ENCODE measurements around the gene THSD4.
A peak's percentile ranks its signal among the peaks of the same experiment; 100 is the strongest.
"Not testable (repeated sequence)": the region's sequence is repeated elsewhere in the genome, so short reads cannot be mapped to it uniquely, and the experiment has no call there.

The THSD4 gene

DNA sequence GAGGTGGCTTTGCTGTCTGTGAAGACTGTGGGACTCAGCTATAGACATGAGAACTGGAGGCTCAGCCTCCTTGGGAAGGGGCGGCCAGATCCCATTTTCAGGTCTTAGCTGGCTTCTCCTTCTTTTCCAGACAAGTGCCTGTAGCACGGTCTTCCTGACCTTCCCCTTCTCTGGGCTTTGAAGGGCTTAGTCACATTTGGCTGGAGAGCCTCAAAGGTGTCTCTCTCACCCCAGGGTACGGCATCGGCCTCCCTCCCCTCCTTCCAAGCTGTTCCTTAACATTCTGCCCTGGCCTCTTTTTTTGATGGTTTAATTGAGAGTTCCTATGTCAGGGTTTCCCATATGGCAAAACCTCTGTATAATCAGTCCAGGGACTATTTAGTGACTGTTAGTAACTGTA lies 242.7 kb downstream of the THSD4 start:
- no peak for DNase-seq

DNA sequence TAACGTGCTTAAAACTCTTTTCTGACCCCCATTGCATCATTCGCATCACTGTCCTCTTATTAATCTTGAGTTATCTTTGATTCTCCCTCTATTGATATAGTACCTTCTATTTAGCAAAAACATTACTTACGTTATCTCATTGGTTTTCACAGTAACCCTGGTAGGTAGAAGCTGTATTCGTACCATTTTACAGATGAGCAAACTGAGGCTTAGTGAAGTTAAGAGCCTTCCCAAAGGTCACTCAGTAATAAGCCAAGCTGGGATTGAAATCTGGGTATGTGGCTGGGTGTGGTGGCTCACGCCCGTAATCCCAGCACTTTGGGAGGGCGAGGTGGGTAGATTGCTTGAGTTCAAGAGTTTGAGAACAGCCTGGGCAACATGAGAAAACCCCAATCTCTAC lies 244.0 kb downstream of the THSD4 start:
- no peak for DNase-seq

DNA sequence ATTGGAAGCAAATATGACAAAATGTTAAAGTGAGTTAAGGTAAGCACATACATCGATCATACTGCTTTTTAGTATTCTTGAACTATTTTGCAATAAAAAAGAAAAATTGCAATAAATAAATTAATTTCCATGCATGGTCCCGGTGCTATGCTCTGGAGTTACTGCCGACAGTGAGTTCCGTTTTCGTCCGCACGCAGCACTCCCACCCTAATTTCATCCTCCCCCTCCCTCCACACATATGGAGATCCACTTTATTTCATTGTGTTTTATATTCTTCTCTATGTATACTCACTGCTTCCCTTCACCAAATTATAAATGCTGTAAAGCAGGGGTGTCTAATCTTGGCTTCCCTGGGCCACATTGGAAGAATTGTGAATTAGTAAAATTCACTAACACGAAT lies 247.3 kb downstream of the THSD4 start:
- no peak for DNase-seq

DNA sequence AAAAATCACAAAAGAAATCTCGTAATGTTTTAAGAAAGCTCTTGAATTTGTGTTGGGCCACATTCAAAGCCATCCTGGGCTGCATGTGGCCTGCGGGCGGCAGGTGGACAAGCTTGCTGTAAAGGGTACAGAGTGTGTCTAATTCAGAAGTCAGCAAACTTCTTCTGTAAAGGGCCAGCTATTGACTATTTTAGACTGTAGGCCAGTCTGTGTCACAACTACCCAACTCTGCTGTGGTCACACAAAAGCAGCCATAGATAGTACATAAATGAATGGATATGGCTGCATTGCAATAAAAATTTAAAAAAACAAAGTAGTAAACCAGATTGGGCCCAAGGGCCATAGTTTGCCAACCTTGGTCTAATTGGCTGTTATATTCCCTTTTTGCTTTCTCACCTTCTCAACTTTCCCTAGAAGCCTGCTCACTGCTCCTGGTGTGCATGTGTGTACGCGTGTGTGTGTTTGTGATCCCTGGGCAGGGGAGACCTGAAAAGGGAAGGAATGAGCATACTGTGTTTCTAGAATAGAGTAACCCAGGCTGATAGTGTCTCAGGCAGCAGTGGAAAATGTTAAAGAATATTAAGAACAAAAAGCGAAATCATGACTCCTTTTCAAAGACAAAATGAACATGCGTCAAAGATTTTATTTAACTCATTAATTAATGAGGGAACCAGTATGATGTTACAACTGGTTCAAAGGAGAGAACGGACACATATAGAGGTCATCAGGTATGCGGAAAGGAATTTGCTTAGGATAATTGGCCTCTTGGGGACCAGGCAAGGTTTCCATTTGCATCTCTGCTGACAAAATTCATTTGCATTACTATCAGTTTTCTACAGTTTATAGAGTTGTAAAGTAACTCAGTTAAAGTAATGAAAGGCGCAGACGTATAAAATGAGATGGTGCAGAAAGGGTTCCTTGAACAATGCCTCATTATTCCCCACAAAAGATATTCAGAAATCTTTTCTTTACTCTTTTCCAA lies 248.0 kb downstream of the THSD4 start:
- no peak for DNase-seq

- DNase-seq: peak; percentile 72
Observed at GRCh38 chr15:71364117-71364584, 248.9 kb downstream of the THSD4 start.

DNA sequence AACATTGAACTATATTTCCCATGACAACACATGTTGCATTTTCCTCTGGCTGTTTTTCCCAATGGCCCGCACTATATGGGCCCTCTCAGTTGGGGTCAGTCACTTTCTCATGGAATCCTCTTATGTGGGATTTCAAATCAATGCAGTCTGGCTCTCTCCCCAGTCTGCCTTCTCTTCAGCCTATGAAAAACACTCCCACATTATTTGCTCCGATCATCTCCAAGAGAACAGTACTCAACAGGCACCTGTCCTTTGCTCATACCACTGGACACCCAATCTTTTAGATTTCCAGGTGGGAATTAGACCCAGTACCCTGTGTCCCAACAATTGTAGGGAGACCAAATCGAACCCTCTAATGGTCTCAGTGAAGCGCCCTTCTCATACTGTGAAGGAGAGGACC lies 251.3 kb downstream of the THSD4 start:
- DNase-seq: no peak

GRCh38 chr15:71366926-71367325 lies 251.7 kb downstream of the THSD4 start:
- peak; percentile 2 for DNase-seq

DNA sequence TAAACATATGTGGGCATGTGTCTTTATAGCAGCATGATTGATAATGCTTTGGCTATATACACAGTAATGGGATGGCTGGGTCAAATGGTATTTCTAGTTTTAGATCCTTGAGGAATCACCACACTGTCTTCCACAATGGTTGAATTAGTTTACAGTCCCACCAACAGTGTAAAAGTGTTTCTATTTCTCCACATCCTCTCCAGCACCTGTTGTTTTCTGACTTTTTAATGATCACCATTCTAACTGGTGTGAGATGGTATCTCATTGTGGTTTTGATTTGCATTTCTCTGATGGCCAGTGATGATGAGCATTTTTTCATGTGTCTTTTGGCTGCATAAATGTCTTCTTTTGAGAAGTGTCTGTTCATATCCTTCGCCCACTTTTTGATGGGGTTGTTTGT lies 252.5 kb downstream of the THSD4 start:
- not testable (repeated sequence) for DNase-seq

DNA sequence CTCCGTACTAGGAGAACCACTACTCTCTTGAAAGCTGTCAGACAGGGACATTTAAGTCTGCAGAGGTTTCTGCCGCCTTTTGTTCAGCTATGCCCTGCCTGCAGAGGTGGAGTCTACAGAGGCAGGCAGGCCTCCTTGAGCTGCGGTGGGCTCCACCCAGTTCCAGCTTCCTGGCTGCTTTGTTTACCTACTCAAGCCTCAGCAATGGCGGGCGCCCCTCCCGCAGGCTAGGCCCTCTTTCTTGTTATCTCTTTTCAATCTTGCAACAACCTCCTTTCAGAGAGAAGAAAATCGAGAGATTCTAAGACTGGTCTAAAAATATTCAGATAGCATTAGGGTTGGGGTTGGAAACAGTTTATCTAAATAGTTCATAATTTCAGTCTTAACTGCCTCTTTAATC lies 257.5 kb downstream of the THSD4 start:
- DNase-seq: not testable (repeated sequence)

- DNase-seq: no peak
Observed at GRCh38 chr15:71373917-71374316, 258.6 kb downstream of the THSD4 start.

DNA sequence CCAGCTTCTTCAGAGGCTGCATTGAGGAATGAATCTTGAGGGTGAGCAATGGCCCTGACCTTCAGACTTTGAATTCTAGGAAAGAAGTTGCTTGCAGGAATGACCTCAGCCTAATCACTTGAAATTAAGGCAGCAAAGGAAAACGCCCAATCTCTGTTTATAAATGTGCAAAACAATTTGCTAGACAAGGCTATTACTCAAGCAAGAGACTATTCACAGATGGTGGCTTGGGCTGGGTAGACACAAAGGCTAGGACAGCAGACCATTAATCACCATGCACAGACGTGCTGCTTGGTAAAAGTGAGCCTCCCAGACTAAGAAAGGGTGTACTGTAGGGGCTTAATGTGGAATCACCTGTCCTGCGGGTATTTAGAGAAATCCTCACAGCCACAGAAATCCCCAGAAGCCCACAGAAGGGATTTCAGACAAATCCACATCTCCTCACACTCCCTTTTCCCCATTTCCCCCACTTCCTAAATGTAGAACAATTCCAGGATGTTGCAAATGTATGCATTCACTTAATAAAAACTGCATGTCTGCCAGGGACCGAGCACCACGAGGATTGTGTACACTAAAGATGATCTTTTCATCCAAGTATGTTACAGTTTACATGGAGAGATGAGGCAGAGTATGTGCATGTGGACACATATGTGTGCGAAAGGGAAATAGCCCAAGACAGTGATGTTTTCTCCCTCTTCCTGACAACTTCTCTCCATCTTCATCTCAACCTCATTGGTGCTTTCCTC lies 259.5 kb downstream of the THSD4 start:
- no peak for DNase-seq

DNA sequence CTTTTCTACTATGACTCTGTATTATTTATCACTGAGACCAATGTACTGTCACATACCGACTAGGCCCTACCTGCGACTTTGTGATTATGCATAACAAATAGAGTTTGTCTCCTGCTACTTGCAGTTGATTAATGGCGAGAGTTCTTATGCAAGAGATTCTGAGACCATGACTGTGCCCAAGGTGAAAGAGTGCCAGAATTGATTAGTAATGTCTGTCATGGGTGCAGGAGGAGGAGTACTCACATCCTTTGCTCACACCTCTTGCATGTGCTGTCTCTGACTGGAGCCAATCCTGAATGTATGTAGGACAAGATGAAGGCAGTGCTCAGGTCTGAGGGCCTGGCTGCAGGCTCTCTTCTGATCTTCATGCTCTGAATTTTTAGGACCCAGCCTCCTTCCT lies 260.7 kb downstream of the THSD4 start:
- DNase-seq: no peak

DNA sequence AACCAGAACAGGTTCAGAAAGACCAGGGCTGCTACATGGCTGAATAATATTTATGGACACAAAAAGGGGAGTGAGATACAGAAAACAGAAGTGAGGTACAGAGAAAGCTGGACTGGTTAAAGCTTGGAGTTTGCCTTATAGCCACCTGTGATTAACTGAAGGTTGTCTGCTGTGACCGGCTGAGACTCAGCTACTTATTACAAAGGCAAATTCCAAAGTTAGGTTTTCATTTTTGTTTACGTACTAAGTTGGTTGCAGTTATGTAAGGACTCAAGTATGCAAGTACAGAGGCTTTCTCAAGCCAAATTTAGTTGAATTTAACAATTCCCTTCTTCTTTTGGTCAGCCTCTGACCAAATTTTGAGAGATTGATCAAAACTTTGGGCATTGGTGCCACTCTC lies 264.6 kb downstream of the THSD4 start:
- no peak for DNase-seq

DNA sequence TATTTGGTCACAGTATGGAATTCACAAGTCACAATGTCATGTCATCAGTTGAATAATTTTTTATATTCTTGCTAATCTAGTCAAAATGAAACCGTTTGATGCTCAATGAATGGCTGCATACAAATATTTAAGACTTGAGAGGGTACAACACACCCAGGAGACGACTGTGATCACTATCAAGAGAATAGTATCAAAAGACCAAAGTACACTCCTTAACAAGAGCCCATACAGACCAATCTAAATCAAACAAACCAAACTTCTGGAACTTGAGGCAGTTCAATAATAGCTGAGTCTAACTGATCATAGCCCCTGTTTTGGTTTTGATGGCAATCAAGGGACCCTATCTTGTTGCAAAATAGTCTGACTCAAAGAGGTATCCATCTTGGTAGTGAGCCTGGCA lies 265.1 kb downstream of the THSD4 start:
- no peak for DNase-seq

GRCh38 chr15:71384501-71384900 lies 269.2 kb downstream of the THSD4 start:
- DNase-seq: no peak

GRCh38 chr15:71385026-71385425 lies 269.8 kb downstream of the THSD4 start:
- peak; percentile 11 for DNase-seq

- DNase-seq: no peak
Observed at GRCh38 chr15:71385457-71385856, 270.2 kb downstream of the THSD4 start.

DNA sequence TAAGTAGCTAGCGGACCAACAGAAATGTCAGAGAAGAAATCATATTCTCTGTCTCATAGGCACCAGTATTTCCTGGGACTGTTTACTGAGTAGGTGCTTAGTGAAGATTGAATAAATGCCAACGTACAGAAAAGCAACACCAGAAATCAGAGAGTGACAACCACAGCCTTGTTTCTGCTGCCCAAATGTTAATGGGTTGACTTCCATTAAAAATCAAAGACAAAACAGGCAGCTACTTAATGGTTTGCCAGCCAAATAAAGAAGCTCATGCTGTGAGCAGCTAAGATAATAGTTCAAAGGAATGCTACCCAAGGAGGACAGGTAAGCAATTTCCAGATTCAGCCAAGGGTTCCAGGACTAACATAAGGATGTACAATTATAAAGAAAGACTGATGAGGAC lies 270.7 kb downstream of the THSD4 start:
- no peak for DNase-seq

- DNase-seq: peak; percentile 4
Observed at GRCh38 chr15:71386448-71387236, 271.4 kb downstream of the THSD4 start.

GRCh38 chr15:71387810-71388209 lies 272.5 kb downstream of the THSD4 start:
- DNase-seq: no peak

- no peak for DNase-seq
Observed at GRCh38 chr15:71390096-71390495, 274.8 kb downstream of the THSD4 start.

- DNase-seq: no peak
Observed at GRCh38 chr15:71391421-71392088, 276.3 kb downstream of the THSD4 start.
